IPS-18a (cell line): ENCODE results near the gene NMRK1.

Source experiments
- H3K27ac ChIP-seq: one replicate; pipeline ENCODE4 v1.5.1; 2013; ENCODE audit warnings: low read length
- H3K27me3 ChIP-seq: one replicate; pipeline ENCODE4 v1.6.1; 2013; ENCODE audit warnings: mild to moderate bottlenecking, low read length; ENCODE audit not compliant: control insufficient read depth, insufficient read depth
- H3K36me3 ChIP-seq: one replicate; pipeline ENCODE4 v1.6.1; 2013; ENCODE audit warnings: low read depth, low read length; ENCODE audit not compliant: control insufficient read depth
- H3K4me1 ChIP-seq: one replicate; pipeline ENCODE4 v1.6.1; 2013; ENCODE audit warnings: low read depth, low read length; ENCODE audit not compliant: control insufficient read depth
- H3K4me3 ChIP-seq: one replicate; pipeline ENCODE4 v1.5.1; 2013; ENCODE audit warnings: low read length
- H3K9ac ChIP-seq: one replicate; pipeline ENCODE4 v1.6.1; 2013; ENCODE audit warnings: mild to moderate bottlenecking, low read length, moderate library complexity
- H3K9me3 ChIP-seq: one replicate; pipeline ENCODE4 v1.6.1; 2013; ENCODE audit warnings: low read depth, low read length; ENCODE audit not compliant: control insufficient read depth

Gene NMRK1

GRCh38 chr9:75101004-75101588, 13.1 kb upstream of the NMRK1 start:
- Histone ChIP-seq H3K9me3 (no peaks in the 10 kb centered on the region), H3K4me1 (no peaks in the 10 kb centered on the region), H3K9ac (no peak overlapping the region), H3K27me3 (no peaks in the 10 kb centered on the region), H3K4me3 (no peak overlapping the region), H3K27ac (no peak overlapping the region), H3K36me3 (no peaks in the 10 kb centered on the region)

DNA sequence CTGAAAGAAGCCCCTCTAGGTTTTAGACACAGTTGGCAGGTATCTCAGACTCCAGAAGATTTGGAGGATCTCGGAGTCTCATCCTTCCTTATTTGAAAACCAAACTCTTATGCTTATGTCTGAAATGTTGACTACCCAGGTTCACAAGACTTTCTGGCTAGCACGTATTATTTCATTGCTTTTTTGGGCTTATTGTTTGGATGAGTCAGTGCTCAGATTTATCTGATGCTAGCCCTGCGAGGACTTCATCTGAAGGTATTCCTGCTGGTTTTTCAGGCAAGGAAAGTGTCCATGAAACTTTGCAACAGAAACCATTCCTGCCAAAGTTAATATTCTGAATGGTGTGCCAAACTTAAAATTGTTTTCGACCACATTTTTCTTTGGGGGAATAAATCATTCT, 8.8 kb upstream of the NMRK1 start:
- Histone ChIP-seq H3K36me3 (no peaks in the 10 kb centered on the region), H3K4me1 (peaks cover 4% of the 10 kb centered on the region), H3K27me3 (no peaks in the 10 kb centered on the region), H3K9me3 (no peaks in the 10 kb centered on the region), H3K27ac (no peak overlapping the region), H3K9ac (no peak overlapping the region), H3K4me3 (no peak overlapping the region)

DNA sequence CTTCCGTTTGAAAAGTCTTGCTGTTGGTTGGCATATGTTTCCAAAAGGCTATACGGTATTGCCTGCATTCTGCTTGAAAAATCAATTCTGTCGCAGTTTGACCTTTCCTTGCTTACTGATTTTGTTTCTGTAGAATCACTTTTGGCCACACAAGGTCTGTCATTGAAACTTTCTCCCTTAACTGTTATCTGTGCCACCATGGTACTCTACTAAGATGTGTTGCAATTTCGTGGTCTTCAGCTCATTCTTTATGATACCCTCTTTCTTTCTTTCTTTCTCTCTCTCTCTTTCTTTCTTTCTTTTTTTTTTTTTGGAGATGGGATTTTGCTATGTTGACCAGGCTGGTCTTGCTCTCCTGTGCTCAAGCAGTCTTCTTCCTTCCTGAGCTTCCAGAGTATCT, 4.8 kb upstream of the NMRK1 start:
- H3K27ac ChIP-seq, result no peak overlapping the region

DNA sequence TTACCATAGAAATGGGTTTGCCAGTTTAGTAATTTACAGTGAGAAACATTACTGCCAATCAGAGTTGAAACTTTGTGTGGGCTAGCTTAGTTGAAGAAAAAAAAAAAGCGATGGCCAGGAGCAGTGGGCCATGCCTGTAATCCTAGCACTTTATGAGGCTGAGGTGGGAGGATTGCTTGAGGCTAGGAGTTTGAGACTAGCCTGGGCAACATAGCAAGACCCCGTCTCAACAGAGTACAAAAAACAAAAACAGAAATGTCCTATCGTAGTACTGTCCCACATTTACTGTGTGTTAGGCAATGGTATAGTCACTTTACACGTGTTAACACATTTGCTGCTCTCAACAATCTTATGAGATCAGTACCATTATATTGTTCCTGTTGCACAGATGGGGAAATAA, 2.6 kb upstream of the NMRK1 start:
- Histone ChIP-seq H3K27ac (no peak overlapping the region), H3K27me3 (peaks cover 11% of the 10 kb centered on the region), H3K36me3 (no peaks in the 10 kb centered on the region), H3K4me3 (no peak overlapping the region), H3K9me3 (no peaks in the 10 kb centered on the region), H3K9ac (no peak overlapping the region), H3K4me1 (peaks cover 10% of the 10 kb centered on the region)

More for the DNA sequence above, 4.8 kb upstream of the NMRK1 start:
- no peak overlapping the region for H3K4me3 ChIP-seq
- H3K9me3 ChIP-seq, result no peaks in the 10 kb centered on the region
- peaks cover 10% of the 10 kb centered on the region for H3K4me1 ChIP-seq
- H3K27me3 ChIP-seq, result peaks cover 11% of the 10 kb centered on the region
- H3K36me3 ChIP-seq, result no peaks in the 10 kb centered on the region
- no peak overlapping the region for H3K9ac ChIP-seq

GRCh38 chr9:75089373-75089766, 1.4 kb upstream of the NMRK1 start:
- H3K36me3 ChIP-seq, result no peaks in the 10 kb centered on the region
- no peaks in the 10 kb centered on the region for H3K9me3 ChIP-seq
- peaks cover 11% of the 10 kb centered on the region for H3K27me3 ChIP-seq
- H3K4me1 ChIP-seq, result peaks cover 8% of the 10 kb centered on the region
- peak overlapping the region; percentile 78 for H3K4me3 ChIP-seq
- H3K27ac ChIP-seq, result no peak overlapping the region
- H3K9ac ChIP-seq, result no peak overlapping the region

- H3K27ac ChIP-seq, result no peak overlapping the region
- peak overlapping the region; percentile 78 for H3K4me3 ChIP-seq
- no peaks in the 10 kb centered on the region for H3K36me3 ChIP-seq
- peak overlapping the region; percentile 44 for H3K9ac ChIP-seq
- H3K4me1 ChIP-seq, result peaks cover 13% of the 10 kb centered on the region
- no peaks in the 10 kb centered on the region for H3K9me3 ChIP-seq
- H3K27me3 ChIP-seq, result peaks cover 11% of the 10 kb centered on the region
Measured at GRCh38 chr9:75088646-75089372, 854 bp upstream of the NMRK1 start.

DNA sequence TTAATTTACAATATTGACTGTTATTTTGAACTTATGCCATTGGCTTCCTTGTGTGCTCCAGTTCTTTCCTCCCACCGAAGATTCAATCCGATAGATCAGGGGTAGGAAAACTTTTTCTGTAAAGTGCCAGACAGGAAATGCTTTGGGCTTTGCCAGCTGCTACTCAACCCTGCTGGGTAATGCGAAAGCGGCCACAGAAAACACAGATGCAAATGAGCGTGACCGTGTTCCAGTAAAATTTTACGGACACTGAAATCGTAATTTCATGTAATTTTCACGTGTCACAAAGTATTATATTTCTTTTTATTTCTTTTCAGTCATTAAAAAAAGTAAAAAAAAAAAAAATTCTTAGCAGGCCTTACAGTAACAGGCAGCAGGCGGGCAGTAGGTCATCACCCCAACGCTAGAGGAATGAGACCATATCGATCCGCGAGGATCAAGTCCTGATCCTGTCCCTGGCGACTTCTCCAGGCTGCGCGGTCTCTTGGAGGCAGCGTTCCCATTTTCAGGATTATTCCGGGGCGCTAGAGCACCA, 599 bp downstream of the NMRK1 start:
- Histone ChIP-seq H3K36me3 (no peaks in the 10 kb centered on the region), H3K4me3 (peak overlapping the region; percentile 82), H3K27ac (no peak overlapping the region), H3K27me3 (peaks cover 11% of the 10 kb centered on the region), H3K9me3 (no peaks in the 10 kb centered on the region), H3K9ac (peak overlapping the region; percentile 65), H3K4me1 (peaks cover 13% of the 10 kb centered on the region)

GRCh38 chr9:75086541-75087288, 1.2 kb downstream of the NMRK1 start:
- peak overlapping the region; percentile 82 for H3K4me3 ChIP-seq
- peaks cover 13% of the 10 kb centered on the region for H3K4me1 ChIP-seq
- H3K27ac ChIP-seq, result no peak overlapping the region
- no peaks in the 10 kb centered on the region for H3K9me3 ChIP-seq
- no peaks in the 10 kb centered on the region for H3K36me3 ChIP-seq
- H3K27me3 ChIP-seq, result peaks cover 11% of the 10 kb centered on the region
- peak overlapping the region; percentile 65 for H3K9ac ChIP-seq

DNA sequence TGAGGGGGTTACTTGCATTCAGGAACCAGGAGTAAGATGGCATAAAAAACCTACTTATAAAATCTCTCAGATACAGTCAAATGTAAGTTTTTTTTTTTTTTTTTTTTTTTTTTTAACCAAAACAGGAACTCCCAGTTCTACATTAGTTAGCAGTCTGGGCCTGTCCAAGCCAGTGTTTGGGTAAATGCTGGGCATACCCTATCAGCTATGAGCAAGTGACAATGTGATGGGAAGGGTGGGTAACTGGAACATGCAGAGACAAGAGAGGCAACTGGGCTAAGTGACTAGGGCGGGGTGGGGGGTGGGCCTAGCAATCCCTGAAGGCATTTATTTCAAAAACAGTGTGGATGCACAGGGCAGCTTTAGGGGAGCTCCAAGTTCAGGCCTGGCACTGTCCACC, 2.3 kb downstream of the NMRK1 start:
- H3K27me3 ChIP-seq, result peaks cover 11% of the 10 kb centered on the region
- no peak overlapping the region for H3K9ac ChIP-seq
- H3K27ac ChIP-seq, result no peak overlapping the region
- no peak overlapping the region for H3K4me3 ChIP-seq
- H3K9me3 ChIP-seq, result no peaks in the 10 kb centered on the region
- H3K36me3 ChIP-seq, result no peaks in the 10 kb centered on the region
- peaks cover 13% of the 10 kb centered on the region for H3K4me1 ChIP-seq

DNA sequence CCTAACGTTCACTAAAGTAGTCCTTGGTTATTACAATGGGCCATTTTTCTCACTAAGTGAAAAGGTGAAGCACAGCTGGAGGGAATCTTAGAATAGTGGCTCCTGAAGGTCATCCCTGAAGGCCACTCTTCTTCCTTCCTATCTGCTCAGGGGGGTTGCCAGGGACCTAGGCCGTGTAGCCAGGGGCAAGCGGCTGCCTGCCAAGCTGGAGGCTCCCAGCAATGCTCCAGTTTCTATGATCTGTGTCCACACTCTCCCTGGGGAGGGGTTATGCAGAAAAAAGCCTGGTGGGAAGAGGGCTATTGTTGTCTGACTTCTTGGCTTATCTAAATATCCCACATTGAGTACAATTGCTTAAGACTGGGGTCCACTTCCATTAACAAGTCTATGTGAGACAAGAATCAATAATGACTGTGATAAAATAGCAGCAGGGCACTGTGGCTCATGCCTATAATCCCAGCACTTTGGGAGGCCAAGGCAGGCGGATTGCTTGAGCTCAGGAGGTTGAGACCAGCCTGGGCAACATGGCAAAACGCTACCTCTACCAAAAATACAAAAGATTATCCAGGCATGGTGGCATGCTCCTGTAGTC, 3.8 kb downstream of the NMRK1 start:
- no peaks in the 10 kb centered on the region for H3K9me3 ChIP-seq
- H3K4me3 ChIP-seq, result no peak overlapping the region
- H3K27ac ChIP-seq, result no peak overlapping the region
- peaks cover under 1% of the 10 kb centered on the region for H3K27me3 ChIP-seq
- H3K4me1 ChIP-seq, result peaks cover 6% of the 10 kb centered on the region
- H3K36me3 ChIP-seq, result no peaks in the 10 kb centered on the region
- no peak overlapping the region for H3K9ac ChIP-seq

DNA sequence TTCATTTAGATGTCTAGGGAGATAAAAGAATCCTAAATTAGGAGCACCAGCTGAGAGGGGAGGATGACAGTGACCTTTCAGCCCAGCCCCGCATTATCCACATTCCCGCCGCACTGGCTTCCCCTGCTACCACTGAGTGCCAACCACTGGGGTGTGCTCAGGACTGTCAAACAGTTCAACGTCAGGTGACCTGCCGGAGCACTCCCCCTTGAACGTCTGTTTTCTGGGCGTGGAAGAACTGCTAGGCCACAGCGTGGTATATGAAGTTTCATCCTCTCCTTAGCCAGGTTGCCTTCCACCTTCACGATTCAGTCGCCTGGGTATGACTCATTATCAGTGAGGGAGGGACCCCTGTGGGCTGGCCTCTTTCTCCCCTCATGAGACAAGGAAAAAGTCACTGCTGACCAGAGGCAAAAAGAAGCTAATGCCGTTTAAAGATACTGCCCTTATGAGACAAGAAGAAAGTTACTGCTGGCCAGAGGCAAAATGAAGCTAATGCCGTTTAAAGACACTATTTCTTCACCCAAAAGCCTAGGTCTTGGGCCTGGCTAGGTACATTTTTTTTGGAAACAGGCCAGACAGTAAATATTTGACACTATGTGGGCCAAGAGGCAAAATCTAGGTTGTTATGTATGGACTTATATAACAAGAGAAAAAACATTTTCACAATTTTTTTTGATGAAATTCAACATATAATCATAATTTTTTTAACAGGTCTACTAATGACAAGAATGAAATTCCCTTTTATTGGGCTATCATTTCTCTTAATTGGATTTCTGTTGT, 4.6 kb downstream of the NMRK1 start:
- no peak overlapping the region for H3K27ac ChIP-seq
- H3K27me3 ChIP-seq, result no peaks in the 10 kb centered on the region
- peaks cover 6% of the 10 kb centered on the region for H3K4me1 ChIP-seq
- H3K4me3 ChIP-seq, result no peak overlapping the region
- no peak overlapping the region for H3K9ac ChIP-seq
- H3K9me3 ChIP-seq, result no peaks in the 10 kb centered on the region
- H3K36me3 ChIP-seq, result no peaks in the 10 kb centered on the region
